Measurements from ENCODE around the gene LRMDA. TPM values are rescaled to one million over a fixed set of nuclear protein-coding genes. Genes with fewer than 3 reads are reported as not detected.

The LRMDA gene
- total RNA-seq, 2 experiments from 2014 or later: not detected

GRCh38 chr10:75995041-75995430 lies 563.6 kb downstream of the LRMDA start:
- CTCF ChIA-PET: no interaction called here
- Histone ChIP-seq H3K4me1 (ENCODE audit: insufficient read depth, low read length) (no peaks in the 10 kb centered on the region), H3K9me3 (ENCODE audit: control insufficient read depth in 1 of 2, insufficient read depth in 1 of 2, low read length in 2 of 2) (no peaks in the 10 kb centered on the region), H3K4me3 (ENCODE audit: low read length) (no peak overlapping the region), H3K36me3 (ENCODE audit: insufficient read depth, low read length) (no peaks in the 10 kb centered on the region), H3K27ac (ENCODE audit: low read depth in 1 of 2, low read length in 2 of 2) (no peak overlapping the region), H3K27me3 (ENCODE audit: control insufficient read depth in 1 of 2, insufficient read depth in 2 of 2, low read length in 2 of 2) (no peaks in the 10 kb centered on the region)
- Mint-ChIP-seq H3K27me3 (peaks cover 3% of the 10 kb centered on the region), H3K4me1 (ENCODE audit: low read depth) (no peaks in the 10 kb centered on the region), H3K36me3 (ENCODE audit: low read depth) (no peaks in the 10 kb centered on the region), H3K9me3 (no peaks in the 10 kb centered on the region), H3K4me3 (no peak overlapping the region), H3K27ac (no peak overlapping the region)
- intact Hi-C loops (cut with DNase I, micrococcal nuclease): no loop called here
- no peak for TF ChIP-seq CTCF (IDR thresholded peaks at IDR 0.05)
- POLR2A ChIA-PET: no interaction called here
- DNase-seq (no peak), ATAC-seq (ENCODE audit: poor library complexity) (no peak)

GRCh38 chr10:75995720-75996119 lies 564.3 kb downstream of the LRMDA start:
- Histone ChIP-seq H3K9me3 (ENCODE audit: control insufficient read depth in 1 of 2, insufficient read depth in 1 of 2, low read length in 2 of 2) (no peaks in the 10 kb centered on the region), H3K36me3 (ENCODE audit: insufficient read depth, low read length) (no peaks in the 10 kb centered on the region), H3K27ac (ENCODE audit: low read depth in 1 of 2, low read length in 2 of 2) (no peak overlapping the region), H3K4me1 (ENCODE audit: insufficient read depth, low read length) (no peaks in the 10 kb centered on the region), H3K4me3 (ENCODE audit: low read length) (no peak overlapping the region), H3K27me3 (ENCODE audit: control insufficient read depth in 1 of 2, insufficient read depth in 2 of 2, low read length in 2 of 2) (no peaks in the 10 kb centered on the region)
- Mint-ChIP-seq H3K36me3 (ENCODE audit: low read depth) (no peaks in the 10 kb centered on the region), H3K27ac (no peak overlapping the region), H3K9me3 (no peaks in the 10 kb centered on the region), H3K4me3 (no peak overlapping the region), H3K4me1 (ENCODE audit: low read depth) (no peaks in the 10 kb centered on the region), H3K27me3 (peaks cover 3% of the 10 kb centered on the region)
- CTCF ChIA-PET: no interaction called here
- DNase-seq (no peak), ATAC-seq (ENCODE audit: poor library complexity) (no peak)
- POLR2A ChIA-PET: no interaction called here
- intact Hi-C loops (cut with DNase I, micrococcal nuclease): no loop called here
- TF ChIP-seq CTCF (IDR thresholded peaks at IDR 0.05): no peak

- no peaks in the 10 kb centered on the region for H3K9me3 Mint-ChIP-seq
- POLR2A ChIA-PET: no interaction called here
- DNase-seq (no peak), ATAC-seq (ENCODE audit: poor library complexity) (no peak)
- H3K27me3 ChIP-seq (ENCODE audit: control insufficient read depth in 1 of 2, insufficient read depth in 2 of 2, low read length in 2 of 2): no peaks in the 10 kb centered on the region
- H3K4me3 Mint-ChIP-seq: no peak overlapping the region
- no peaks in the 10 kb centered on the region for H3K36me3 Mint-ChIP-seq (ENCODE audit: low read depth)
- CTCF ChIA-PET: no interaction called here
- no peak overlapping the region for H3K27ac ChIP-seq (ENCODE audit: low read depth in 1 of 2, low read length in 2 of 2)
- H3K4me3 ChIP-seq (ENCODE audit: low read length): no peak overlapping the region
- TF ChIP-seq CTCF (IDR thresholded peaks at IDR 0.05): no peak
- intact Hi-C loops (cut with DNase I, micrococcal nuclease): no loop called here
- no peaks in the 10 kb centered on the region for H3K9me3 ChIP-seq (ENCODE audit: control insufficient read depth in 1 of 2, insufficient read depth in 1 of 2, low read length in 2 of 2)
- H3K4me1 Mint-ChIP-seq (ENCODE audit: low read depth): no peaks in the 10 kb centered on the region
- H3K4me1 ChIP-seq (ENCODE audit: insufficient read depth, low read length): no peaks in the 10 kb centered on the region
- peaks cover 3% of the 10 kb centered on the region for H3K27me3 Mint-ChIP-seq
- no peak overlapping the region for H3K27ac Mint-ChIP-seq
- H3K36me3 ChIP-seq (ENCODE audit: insufficient read depth, low read length): no peaks in the 10 kb centered on the region
Measured at GRCh38 chr10:75999001-75999400, 567.6 kb downstream of the LRMDA start.
